ENCODE results near the gene SLC25A22. TPM values are rescaled to one million over a fixed set of nuclear protein-coding genes. Genes with fewer than 3 reads are reported as not detected.
A peak's percentile ranks its signal among the peaks of the same experiment; 100 is the strongest.

SLC25A22 gene
- total RNA-seq, 1 donor from 2014 or later, result 64.5 TPM

- DNase-seq (ENCODE audit: low spot score), result no peak
- Mint-ChIP-seq H3K27ac (no peak overlapping the region), H3K27me3 (ENCODE audit: low read depth) (no peaks in the 10 kb centered on the region), H3K36me3 (ENCODE audit: low read depth) (peaks cover 42% of the 10 kb centered on the region), H3K4me3 (ENCODE audit: low read depth) (no peak overlapping the region), H3K4me1 (ENCODE audit: low read depth) (peaks cover 13% of the 10 kb centered on the region), H3K9me3 (no peaks in the 10 kb centered on the region)
- intact Hi-C loops (cut with micrococcal nuclease), result no loop called here
These were observed 15.5 kb upstream of the SLC25A22 start for GRCh38 chr11:813456-814096.

- intact Hi-C loops (cut with micrococcal nuclease), result no loop called here
- Mint-ChIP-seq H3K27me3 (ENCODE audit: low read depth) (no peaks in the 10 kb centered on the region), H3K4me1 (ENCODE audit: low read depth) (peaks cover 12% of the 10 kb centered on the region), H3K4me3 (ENCODE audit: low read depth) (no peak overlapping the region), H3K36me3 (ENCODE audit: low read depth) (peaks cover 42% of the 10 kb centered on the region), H3K9me3 (no peaks in the 10 kb centered on the region), H3K27ac (peak overlapping the region; percentile 42)
- no peak for DNase-seq (ENCODE audit: low spot score)
These were observed 15.0 kb upstream of the SLC25A22 start for GRCh38 chr11:813072-813455.

- H3K36me3 Mint-ChIP-seq (ENCODE audit: low read depth), result peaks cover 46% of the 10 kb centered on the region
- intact Hi-C loops (cut with micrococcal nuclease), result no loop called here
- H3K27ac Mint-ChIP-seq, result peak overlapping the region; percentile 42
- H3K27me3 Mint-ChIP-seq (ENCODE audit: low read depth), result no peaks in the 10 kb centered on the region
- H3K4me1 Mint-ChIP-seq (ENCODE audit: low read depth), result peaks cover 15% of the 10 kb centered on the region
- no peaks in the 10 kb centered on the region for H3K9me3 Mint-ChIP-seq
- peak overlapping the region; percentile 37 for H3K4me3 Mint-ChIP-seq (ENCODE audit: low read depth)
- no peak for DNase-seq (ENCODE audit: low spot score)
These were observed 14.3 kb upstream of the SLC25A22 start for GRCh38 chr11:812390-812789.

DNA sequence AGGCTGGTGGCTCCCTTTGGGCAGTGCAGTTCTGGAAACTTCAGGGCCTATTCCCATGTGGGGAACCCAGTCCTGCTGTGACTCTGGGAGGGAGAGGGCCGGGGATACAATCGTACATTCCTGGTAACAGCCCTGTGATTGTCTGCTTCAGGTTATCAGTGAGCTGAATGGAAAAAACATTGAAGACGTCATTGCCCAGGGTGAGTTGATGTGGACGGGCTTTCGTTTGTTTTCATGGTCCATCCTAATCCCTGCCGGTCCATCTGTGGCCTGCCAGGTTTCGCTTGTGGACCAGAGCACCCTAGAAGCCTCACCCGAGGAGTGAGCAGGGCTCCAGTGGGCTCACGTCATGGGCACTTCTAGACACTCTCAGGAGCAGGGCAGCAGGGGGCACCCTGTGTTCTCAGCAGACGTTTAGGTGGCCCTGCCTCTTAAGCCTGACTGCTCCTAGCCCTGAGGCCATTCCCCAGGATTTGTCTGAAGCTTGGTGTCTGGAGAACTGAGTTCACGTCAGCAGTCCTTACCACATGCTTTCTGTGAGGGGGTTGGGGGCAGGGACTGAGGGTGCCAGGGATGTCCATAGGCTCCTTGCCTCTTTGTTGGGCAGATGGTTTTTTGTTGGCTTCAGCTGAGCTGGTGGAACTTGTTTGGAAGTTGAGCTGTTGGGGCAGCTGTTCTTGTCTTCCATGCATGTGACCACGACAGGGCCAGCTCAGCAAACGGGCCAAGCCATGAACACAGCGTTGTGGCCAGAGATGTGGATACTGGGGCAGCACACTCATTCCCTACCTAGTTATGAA is 13.6 kb upstream of the SLC25A22 start:
- Mint-ChIP-seq H3K9me3 (no peaks in the 10 kb centered on the region), H3K4me3 (ENCODE audit: low read depth) (peak overlapping the region; percentile 90), H3K27ac (peak overlapping the region; percentile 81), H3K4me1 (ENCODE audit: low read depth) (peaks cover 15% of the 10 kb centered on the region), H3K27me3 (ENCODE audit: low read depth) (no peaks in the 10 kb centered on the region), H3K36me3 (ENCODE audit: low read depth) (peaks cover 46% of the 10 kb centered on the region)
- DNase-seq (ENCODE audit: low spot score), result no peak
- intact Hi-C loops (cut with micrococcal nuclease), result no loop called here

- no peak for DNase-seq (ENCODE audit: low spot score)
- Mint-ChIP-seq H3K36me3 (ENCODE audit: low read depth) (peaks cover 43% of the 10 kb centered on the region), H3K9me3 (no peaks in the 10 kb centered on the region), H3K4me1 (ENCODE audit: low read depth) (peaks cover 15% of the 10 kb centered on the region), H3K27ac (peak overlapping the region; percentile 94), H3K4me3 (ENCODE audit: low read depth) (peak overlapping the region; percentile 90), H3K27me3 (ENCODE audit: low read depth) (no peaks in the 10 kb centered on the region)
- intact Hi-C loops (cut with micrococcal nuclease), result no loop called here
These were observed 12.0 kb upstream of the SLC25A22 start for GRCh38 chr11:810040-810567.

- Mint-ChIP-seq H3K4me1 (ENCODE audit: low read depth) (peaks cover 15% of the 10 kb centered on the region), H3K36me3 (ENCODE audit: low read depth) (peaks cover 43% of the 10 kb centered on the region), H3K27me3 (ENCODE audit: low read depth) (no peaks in the 10 kb centered on the region), H3K27ac (peak within 1 kb of the TSS; percentile 94), H3K9me3 (no peaks in the 10 kb centered on the region), H3K4me3 (ENCODE audit: low read depth) (peak within 1 kb of the TSS; percentile 90)
- intact Hi-C loops (cut with micrococcal nuclease), result loop anchor here (1.0 kb wide), 2 partner anchors 10 to 12 kb away; no protein-coding TSS in a partner anchor
- peak; percentile 95 for DNase-seq (ENCODE audit: low spot score)
These were observed 11.4 kb upstream of the SLC25A22 start, which contains the start of gene RPLP2 for GRCh38 chr11:809287-810039. RPLP2 (plus strand) TSS chr11:809967; CDS start chr11:810235, 268 bp downstream.

DNA sequence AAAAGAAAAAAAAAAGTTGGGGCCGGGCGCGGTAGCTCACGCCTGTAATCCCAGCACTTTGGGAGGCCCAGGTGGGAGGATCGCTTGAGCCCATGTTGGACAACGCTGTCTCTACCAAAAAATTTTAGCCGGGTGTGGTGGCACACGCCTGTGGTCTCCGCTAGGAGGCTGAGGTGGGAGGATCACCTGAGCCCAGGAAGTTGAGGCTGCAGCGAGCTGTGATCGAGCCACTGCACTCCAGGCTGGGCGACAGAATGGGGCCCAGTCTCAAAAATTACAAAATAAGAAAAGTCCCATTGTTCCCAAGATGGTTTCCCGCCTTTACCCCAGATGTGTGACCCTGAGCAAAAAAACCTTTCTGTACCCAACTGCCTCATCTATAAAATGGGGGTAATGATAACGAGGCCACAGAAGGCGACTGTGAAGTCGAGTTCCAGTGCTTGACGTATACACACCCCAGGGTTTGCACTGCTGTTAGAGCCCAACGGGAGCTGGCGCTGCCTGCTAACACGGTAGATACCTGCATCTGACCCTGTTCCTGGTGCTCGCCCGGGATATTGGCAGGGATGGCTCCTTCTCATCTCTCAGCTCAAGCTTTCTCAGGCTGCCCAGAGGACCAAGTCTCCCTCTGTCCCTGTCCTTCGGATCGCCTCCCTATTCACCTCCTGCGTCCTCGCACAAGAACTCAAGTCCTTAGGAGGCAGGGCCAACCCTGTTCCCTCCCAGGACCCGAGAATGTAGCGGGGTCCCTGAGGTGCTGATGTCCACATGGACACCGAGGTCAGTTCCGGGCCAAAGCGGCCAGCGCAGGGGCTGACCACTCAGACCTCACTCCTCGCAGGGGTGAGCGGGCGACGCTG is 10.6 kb upstream of the SLC25A22 start:
- Mint-ChIP-seq H3K4me1 (ENCODE audit: low read depth) (peaks cover 15% of the 10 kb centered on the region), H3K27ac (peak overlapping the region; percentile 94), H3K4me3 (ENCODE audit: low read depth) (peak overlapping the region; percentile 90), H3K36me3 (ENCODE audit: low read depth) (peaks cover 40% of the 10 kb centered on the region), H3K9me3 (no peaks in the 10 kb centered on the region), H3K27me3 (ENCODE audit: low read depth) (no peaks in the 10 kb centered on the region)
- DNase-seq (ENCODE audit: low spot score), result no peak
- intact Hi-C loops (cut with micrococcal nuclease), result loop anchor here (1.0 kb wide), 2 partner anchors 11 kb away; no protein-coding TSS in a partner anchor

DNA sequence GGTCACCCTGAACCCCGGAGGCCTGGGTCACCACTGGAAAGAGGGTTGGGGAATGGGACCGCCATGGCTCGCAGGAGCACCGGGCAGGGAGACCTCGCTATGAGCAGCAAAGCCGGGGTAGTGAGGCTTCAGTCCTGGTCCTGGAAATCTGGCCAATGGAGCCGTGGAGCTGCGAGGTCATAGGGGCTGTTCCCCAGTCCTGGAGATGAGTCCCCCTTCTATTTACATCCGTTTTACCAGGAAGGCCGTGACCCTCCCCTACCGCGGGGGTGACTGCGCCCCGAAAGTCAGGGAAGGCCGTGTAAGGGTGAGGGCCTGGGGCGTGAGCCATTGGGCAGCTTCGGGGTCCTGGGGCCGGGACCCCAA is 6.5 kb upstream of the SLC25A22 start:
- intact Hi-C loops (cut with micrococcal nuclease), result no loop called here
- no peaks in the 10 kb centered on the region for H3K9me3 Mint-ChIP-seq
- peak overlapping the region; percentile 63 for H3K27ac Mint-ChIP-seq
- DNase-seq (ENCODE audit: low spot score), result no peak
- H3K36me3 Mint-ChIP-seq (ENCODE audit: low read depth), result peaks cover 10% of the 10 kb centered on the region
- H3K4me1 Mint-ChIP-seq (ENCODE audit: low read depth), result peaks cover 3% of the 10 kb centered on the region
- peak overlapping the region; percentile 79 for H3K4me3 Mint-ChIP-seq (ENCODE audit: low read depth)
- H3K27me3 Mint-ChIP-seq (ENCODE audit: low read depth), result no peaks in the 10 kb centered on the region

DNA sequence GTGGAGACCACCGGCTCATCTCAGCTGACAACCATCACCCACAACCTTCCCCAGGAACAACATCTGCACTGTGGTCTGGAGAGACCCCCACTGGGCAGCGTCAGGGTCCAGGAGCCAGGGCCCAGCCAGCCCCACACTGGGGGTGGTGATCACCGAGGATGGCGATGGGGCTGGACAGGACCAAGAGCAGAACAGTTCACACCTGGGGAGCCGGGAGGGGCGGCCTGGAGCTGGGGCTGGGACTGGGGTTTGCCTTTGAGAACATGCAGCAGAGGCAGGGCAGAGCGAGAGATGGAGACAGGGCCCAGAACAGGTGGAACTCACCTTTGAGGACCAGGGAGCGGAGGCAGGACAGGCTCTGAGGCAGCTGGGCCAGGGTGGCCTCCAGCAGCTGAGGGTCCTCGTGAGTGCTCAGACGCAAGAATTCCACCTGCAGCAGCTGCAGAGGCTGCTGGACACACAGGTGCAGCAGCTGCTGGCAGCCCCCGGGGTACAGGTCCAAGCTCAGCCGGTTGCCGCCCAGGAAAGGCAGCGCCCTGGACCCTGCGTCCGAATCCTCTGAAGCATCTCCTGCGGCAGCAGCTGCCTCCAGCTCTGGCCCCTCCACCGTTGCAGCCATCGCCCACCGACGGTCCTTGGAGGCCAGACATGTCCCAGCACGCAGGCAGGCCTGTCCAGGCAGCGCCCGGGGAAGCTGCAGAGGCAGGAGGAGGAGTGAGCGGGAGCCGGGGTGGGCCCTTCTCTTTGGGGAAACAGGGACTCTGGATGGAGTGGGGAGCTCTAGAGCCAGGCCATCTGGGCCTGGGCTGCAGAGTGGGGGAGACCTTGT is 5.9 kb upstream of the SLC25A22 start:
- H3K4me3 Mint-ChIP-seq (ENCODE audit: low read depth), result peak overlapping the region; percentile 79
- H3K9me3 Mint-ChIP-seq, result no peaks in the 10 kb centered on the region
- H3K4me1 Mint-ChIP-seq (ENCODE audit: low read depth), result peaks cover 3% of the 10 kb centered on the region
- intact Hi-C loops (cut with micrococcal nuclease), result no loop called here
- peak overlapping the region; percentile 63 for H3K27ac Mint-ChIP-seq
- peaks cover 9% of the 10 kb centered on the region for H3K36me3 Mint-ChIP-seq (ENCODE audit: low read depth)
- DNase-seq (ENCODE audit: low spot score), result no peak
- H3K27me3 Mint-ChIP-seq (ENCODE audit: low read depth), result no peaks in the 10 kb centered on the region

- Mint-ChIP-seq H3K36me3 (ENCODE audit: low read depth) (peaks cover 7% of the 10 kb centered on the region), H3K9me3 (no peaks in the 10 kb centered on the region), H3K27me3 (ENCODE audit: low read depth) (no peaks in the 10 kb centered on the region), H3K27ac (no peak overlapping the region), H3K4me1 (ENCODE audit: low read depth) (peaks cover 3% of the 10 kb centered on the region), H3K4me3 (ENCODE audit: low read depth) (peak overlapping the region; percentile 79)
- no peak for DNase-seq (ENCODE audit: low spot score)
- intact Hi-C loops (cut with micrococcal nuclease), result no loop called here
These were observed 5.3 kb upstream of the SLC25A22 start for GRCh38 chr11:803467-803742.

DNA sequence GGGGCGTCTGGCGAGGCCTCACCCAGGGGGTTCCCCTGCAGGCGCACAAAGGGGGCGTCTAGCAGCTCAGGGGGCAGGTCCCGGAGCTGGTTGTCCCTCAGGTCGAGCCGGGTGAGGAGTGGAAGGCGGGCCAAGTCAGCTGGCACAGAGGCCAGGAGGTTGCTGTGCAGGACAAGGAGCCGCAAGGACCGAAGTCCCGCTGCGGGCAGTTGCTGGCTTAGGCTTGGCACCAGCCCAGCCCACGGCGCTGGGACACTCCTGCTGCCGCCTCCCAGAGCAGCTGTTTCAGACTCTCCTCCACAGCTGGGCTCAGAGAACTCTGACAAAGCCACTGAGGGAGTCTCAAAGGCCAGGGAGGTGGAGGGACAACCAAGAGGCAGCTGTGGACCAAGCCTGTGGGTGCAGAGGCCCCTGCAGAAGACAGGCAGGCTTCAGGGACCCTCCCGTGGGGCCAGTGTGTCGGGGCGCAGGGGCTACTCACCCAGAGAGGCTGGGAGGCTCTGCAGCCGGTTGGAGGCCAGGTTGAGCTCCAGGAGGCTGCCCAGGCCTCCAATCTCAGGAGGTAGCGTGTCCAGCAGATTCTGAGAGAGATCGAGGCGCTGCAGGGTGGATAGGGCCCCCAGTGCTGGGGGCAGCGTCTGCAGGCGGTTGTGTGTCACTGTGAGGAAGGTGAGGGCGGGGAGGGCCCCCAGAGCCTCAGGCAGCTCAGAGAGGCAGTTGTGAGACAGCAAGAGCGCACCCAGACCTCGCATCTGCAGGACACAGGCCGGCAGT is 4.8 kb upstream of the SLC25A22 start:
- H3K4me3 Mint-ChIP-seq (ENCODE audit: low read depth), result peak overlapping the region; percentile 79
- no peak for DNase-seq (ENCODE audit: low spot score)
- intact Hi-C loops (cut with micrococcal nuclease), result no loop called here
- H3K27ac Mint-ChIP-seq, result no peak overlapping the region
- H3K27me3 Mint-ChIP-seq (ENCODE audit: low read depth), result no peaks in the 10 kb centered on the region
- peaks cover 2% of the 10 kb centered on the region for H3K4me1 Mint-ChIP-seq (ENCODE audit: low read depth)
- peaks cover 6% of the 10 kb centered on the region for H3K36me3 Mint-ChIP-seq (ENCODE audit: low read depth)
- no peaks in the 10 kb centered on the region for H3K9me3 Mint-ChIP-seq

Measured in activated T-helper 2 cell treated with anti-CD3 and anti-CD28 coated beads, Interferon-gamma antibody, Interleukin-2, Interleukin-4, amounts not matched to agents 10 μg/mL and 5 μg/mL and 100 μg/mL, durations not matched to agents 14 hours and 24 hours and 36 hours (primary cell).